ENCODE results near the gene PRKCB.

The PRKCB gene

GRCh38 chr16:23836404-23837311 is 875 bp downstream of the PRKCB start:
- peak; percentile 17 to 53 (median 39) for DNase-seq

DNA sequence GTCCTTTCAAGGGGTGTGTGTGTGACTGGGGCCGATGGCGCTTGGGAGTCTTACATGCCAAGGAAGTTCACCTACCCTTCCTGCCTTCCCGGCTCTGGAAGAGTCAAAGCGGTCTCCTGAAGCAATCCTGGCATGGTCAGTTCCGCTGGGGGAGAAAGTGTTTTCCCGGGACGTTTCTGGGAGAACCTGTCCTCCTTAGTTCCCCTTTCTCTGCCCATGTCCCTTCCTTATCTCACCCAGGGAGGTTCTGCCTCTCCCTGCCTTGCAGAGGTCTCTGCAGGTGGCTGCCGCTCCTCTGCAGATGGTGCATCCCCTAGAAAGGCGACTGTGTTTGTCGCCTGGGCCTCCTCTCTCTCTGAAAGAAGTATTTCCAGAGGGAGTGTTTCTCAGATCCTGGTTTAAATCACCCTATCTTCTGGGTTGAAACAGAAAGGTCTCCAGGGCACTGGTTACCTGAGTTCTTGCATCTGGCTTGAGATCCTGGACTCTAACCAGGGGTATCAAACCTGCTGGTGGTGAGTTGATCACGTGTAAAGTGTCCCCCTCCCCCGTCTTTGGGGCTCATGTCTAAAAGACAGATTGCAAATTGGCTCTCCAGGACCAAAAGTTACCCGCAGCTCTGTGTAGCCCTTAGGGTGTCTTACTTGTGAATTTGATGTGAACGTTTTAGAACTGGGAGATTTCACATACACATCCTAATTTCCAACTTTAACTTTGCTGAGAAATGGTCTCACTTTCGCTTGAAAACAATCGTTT is 1.9 kb downstream of the PRKCB start:
- DNase-seq: no peak

DNA sequence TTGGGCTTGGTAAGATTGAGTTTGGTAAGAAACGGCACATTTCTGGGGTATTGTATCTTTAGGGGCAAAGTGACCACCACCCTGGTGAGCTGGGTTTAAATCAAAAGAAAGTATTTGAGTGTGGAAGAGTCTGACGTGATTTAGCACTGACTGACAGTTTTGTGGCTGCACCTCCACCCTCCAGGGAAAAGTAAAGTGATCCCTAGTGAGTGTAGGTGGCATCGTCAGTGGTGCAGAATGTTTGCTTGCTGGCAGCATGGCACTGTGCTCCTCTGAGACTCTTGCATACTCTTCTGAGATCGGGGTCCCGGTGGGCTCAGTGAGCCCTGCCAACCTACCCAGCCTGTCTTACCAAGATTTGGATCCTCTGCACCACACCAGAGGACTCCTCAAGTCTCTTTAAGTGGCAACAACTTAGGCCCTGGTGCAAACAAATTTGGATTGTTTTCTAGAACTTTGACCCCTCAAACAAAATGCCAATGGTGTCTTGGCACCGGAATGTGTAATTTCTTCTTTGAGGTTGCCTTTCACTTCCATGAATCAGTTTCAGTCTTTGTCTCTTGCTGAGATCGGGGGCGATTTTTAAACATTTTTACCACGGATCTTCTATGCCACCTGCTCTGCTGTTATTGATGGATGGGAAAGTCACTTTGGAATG is 2.8 kb downstream of the PRKCB start:
- no peak for DNase-seq

DNA sequence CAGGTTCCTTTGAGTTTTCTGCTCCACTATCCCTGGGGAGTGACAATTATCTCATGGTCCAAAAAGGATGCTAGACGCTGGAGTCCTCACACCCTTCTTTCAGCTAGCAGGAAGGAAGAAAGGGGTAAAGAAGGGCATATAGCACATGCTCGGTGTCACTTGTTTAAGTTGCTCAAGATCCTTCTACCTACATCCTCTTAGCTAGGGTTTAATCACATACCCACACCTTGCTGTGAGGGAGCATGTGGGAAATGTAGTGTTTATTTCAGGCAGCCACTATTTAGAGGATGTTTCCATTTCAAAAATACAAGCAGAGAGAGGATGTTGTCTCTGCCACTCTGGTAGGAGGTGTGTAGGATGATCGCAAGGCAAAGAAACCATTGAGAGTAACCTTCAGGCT is 4.5 kb downstream of the PRKCB start:
- no peak for DNase-seq

- peak in 1 of 5 experiments; percentile 82 for DNase-seq
Observed at GRCh38 chr16:23842137-23842600, 6.4 kb downstream of the PRKCB start.

DNA sequence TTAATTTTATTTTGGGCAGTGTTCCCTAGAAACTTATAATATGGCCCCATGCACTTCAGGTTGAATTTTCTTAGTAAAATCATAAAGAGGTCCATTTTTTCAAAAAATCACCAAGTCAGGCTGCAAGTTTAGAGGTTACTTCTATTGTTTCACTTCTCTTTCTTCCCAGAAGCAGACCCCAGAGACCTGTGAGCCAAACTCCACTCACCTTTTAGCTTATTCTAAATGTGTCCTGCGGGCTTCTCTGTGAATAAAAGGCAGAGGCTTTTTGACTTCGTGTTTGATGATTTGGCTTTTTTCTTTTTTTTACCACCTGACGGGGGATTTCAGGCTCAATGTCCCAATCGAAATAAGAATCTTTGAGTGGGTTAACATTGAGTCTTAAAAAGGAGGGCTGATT is 7.4 kb downstream of the PRKCB start:
- DNase-seq: no peak

GRCh38 chr16:23847251-23847650 is 11.5 kb downstream of the PRKCB start:
- DNase-seq: no peak

DNA sequence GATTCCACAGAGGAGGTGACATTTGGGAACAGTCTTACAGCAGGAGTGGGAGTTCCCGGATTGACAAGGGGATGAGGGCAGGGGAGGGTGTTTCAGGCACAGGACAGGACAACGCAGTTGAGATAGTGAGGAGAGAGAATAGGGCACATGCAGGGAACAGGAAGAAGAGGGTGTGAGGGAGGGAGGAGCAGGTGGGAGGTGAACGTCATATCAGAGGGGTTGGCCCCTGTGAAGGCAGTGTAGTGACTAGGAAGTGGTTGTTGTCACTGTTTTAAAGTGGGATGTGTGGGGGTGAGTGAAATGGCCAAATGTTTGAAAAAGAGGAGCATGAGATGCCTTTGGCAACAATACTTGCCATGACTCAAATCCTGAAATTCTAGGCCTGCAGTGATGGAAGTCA is 12.2 kb downstream of the PRKCB start:
- peak in 2 of 5 experiments; percentile 40 to 65 for DNase-seq

DNA sequence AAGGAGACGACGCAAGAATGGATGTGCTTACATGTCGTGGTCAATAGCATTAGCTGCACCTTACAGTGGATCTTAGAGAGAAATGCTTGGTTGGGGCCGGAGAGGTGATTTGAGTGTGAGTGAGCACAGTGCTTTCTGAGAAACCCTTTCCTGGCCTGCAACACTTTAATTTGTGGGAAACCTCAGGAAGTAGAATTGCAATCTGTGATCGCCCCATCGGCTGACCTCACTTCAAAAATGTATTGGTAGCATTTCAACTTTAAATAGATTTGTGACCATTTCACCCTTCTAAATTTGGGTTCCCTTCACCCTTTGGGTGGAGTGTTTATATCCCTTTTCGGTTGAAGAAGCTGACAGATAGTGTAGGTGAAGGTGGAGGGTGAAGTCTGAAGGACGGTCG is 13.2 kb downstream of the PRKCB start:
- DNase-seq: no peak

DNA sequence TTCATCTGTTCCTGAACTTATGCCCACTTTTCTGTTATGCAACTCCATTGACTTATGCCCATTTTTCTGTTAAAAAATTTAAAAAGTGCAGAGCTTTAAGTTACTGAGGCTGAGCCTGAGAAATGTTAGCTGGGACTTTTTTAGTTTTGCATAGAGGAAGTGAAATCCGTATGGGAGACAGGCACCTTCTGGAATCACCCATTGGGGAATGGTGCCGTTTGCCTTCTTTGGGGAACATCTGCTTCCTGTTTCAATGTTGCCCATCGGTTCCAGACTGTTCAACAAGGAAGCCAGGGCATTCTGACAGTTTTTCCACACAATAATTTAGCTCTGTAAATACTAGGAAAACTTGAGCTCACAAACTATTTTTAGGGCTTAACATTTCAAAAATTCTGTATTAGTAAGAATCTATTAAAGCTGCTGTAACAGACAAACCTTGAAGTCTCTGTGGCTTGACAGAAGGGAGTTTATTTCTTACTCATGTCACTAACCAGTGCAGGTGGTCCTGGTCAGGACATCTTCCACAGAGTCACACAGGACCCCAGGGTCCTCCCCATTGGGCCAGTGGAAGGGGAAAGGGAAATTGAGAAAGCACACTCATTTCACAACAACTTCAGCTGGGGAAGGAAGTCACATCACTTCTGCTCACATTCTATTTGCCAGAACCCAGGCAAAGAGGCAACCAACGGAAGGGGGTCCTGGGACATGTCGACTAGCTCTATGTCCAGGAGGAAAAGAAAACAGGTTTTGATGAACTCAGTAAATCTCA is 17.2 kb downstream of the PRKCB start:
- DNase-seq: no peak

GRCh38 chr16:23855010-23855409 is 19.2 kb downstream of the PRKCB start:
- no peak for DNase-seq

- no peak for DNase-seq
Observed at GRCh38 chr16:23856251-23856709, 20.5 kb downstream of the PRKCB start.

GRCh38 chr16:23857256-23857880 is 21.6 kb downstream of the PRKCB start:
- no peak for DNase-seq

- no peak for DNase-seq
Observed at GRCh38 chr16:23857881-23858269, 22.1 kb downstream of the PRKCB start.

- DNase-seq: no peak
Observed at GRCh38 chr16:23858542-23858941, 22.8 kb downstream of the PRKCB start.

GRCh38 chr16:23859713-23860269 is 24.0 kb downstream of the PRKCB start:
- no peak for DNase-seq

DNA sequence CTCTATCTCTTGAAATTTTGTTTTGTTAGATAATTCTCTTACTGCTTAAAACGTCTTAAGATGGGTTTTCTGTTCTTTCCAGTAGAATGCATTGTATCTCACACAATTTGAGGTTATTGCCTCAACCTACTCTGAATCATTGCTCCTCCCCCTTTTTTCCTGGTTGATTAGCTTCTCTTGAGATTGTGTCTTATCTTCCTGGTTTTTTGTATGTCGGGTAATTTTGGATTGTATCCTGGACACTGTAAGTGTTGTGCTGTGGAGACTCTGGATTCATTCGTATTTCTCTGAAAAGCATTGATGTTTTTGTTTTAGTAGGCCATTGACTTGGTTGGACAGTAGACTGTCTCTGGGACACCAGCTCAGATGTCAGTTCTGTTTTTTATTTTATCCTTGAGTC is 26.1 kb downstream of the PRKCB start:
- DNase-seq: no peak

DNA sequence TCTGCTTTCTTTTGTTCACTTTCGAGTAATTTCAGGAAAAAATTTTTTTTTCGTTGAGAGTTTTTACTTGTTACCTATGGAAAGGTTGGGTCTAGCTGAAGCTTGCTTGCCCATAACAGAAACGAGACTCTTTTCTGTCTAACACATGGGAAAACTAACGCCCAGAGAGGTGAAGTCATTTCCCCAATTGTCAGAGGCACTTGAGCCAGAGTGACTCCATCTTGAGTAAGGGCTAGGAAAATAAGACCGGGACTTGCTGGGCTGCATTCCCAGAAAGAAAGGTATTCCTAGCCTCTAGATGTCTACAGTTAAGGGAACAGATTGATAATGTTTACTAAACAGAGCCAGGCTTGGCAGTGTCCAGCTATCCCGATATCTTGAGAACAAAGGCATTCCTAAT is 26.8 kb downstream of the PRKCB start:
- DNase-seq: no peak

GRCh38 chr16:23863511-23864422 is 28.0 kb downstream of the PRKCB start:
- peak in 2 of 5 experiments; percentile 36 to 69 for DNase-seq

DNA sequence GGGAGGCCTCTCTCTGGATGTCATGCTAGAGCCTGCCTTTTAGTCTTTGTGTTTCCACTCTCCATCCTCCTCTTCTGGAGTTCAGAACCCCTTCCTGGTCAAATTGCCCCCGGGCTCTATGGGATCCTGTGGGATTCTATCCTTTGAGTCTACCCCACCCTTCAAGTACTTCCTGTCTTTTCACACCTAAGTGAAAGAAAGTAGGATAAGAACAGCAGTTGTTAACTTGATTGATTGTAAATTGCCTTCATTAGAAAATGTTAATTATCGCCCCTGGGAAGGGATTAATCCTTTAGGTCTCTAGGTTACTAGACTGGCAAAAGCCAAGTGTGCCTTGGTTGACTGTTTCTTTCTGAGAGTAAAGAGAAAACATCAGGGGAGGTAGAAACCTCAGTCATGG is 30.1 kb downstream of the PRKCB start:
- DNase-seq: no peak

Data from T-helper 2 cell (primary cell).